Transverse colon (tissue), 1 donor: Measurements from ENCODE around the gene APIP.

Source experiments
- EP300 ChIP-seq: sonication (generic); formaldehyde crosslinking; IDR thresholded peaks from one replicate; pipeline ENCODE4 v1.6.1; 2017; ENCODE audit warnings: antibody characterized with exemption, low read depth
- POLR2A ChIP-seq: fragments of 450-650 bp; IDR thresholded peaks from one replicate; pipeline ENCODE4 v1.6.1; 2016; ENCODE audit warnings: antibody characterized with exemption, mild to moderate bottlenecking, moderate library complexity

DNA sequence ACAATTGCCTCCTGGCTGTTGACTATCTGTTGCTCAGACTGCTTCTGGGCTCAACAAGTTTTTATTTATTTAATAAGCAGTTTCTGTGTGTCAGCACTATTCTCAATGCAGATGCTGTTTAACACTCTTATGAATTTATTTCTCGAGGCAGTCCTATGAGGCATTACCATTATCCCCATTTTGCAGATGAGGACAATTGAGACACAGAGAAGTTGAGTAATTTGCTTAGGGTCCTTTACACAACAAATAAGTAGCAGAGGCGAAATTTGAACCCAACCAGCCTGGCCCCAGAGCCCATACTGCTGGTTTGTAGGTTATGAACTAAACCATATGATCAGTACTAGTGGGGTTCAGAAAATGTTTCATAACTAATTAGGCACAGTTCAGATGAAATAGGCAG is 58.7 kb downstream of the APIP start:
- TF ChIP-seq POLR2A (no peak), EP300 (no peak)
